ENCODE data around the gene C6orf47. TPM values are rescaled to one million over a fixed set of nuclear protein-coding genes. Genes with fewer than 3 reads are reported as not detected.

The C6orf47 gene
- total and polyA plus RNA-seq, 2 of the 8 experiments (the other 6 are each of a cell fraction or from before 2014, with no cell fraction given), result 4.7 to 14.6 TPM

GRCh38 chr6:31630177-31630934, 30.2 kb downstream of the C6orf47 start:
- Histone ChIP-seq H3K14ac (ENCODE audit: insufficient read length) (no peak overlapping the region), H2BK20ac (ENCODE audit: low read length) (no peak overlapping the region), H3K18ac (ENCODE audit: extremely low read depth, low read length) (no peak overlapping the region), H3K36me3 (ENCODE audit: control insufficient read depth in 2 of 4, insufficient read depth in 4 of 4, low read length in 3 of 4) (peaks cover 82 to 100% (median 97%) of the 10 kb centered on the region in 4 experiments), H4K5ac (ENCODE audit: insufficient read length, low read depth, low read length) (no peak overlapping the region), H3K9me3 (ENCODE audit: insufficient read depth in 2 of 2, low read depth in 1 of 2, low read length in 1 of 2) (no peaks in the 10 kb centered on the region), H3K4ac (replicated peaks; ENCODE audit: insufficient read length, low read depth, low read length) (no peak overlapping the region), H3K27ac (ENCODE audit: low read depth, low read length) (no peak overlapping the region), H3K23ac (ENCODE audit: insufficient read length) (no peak overlapping the region), H3K4me2 (ENCODE audit: insufficient read depth in 1 of 2, low read depth in 2 of 2, low read length in 2 of 2) (no peak overlapping the region), H4K20me1 (replicated peaks in 1 of 2; ENCODE audit: control insufficient read depth in 1 of 2, insufficient read depth in 2 of 2, low read length in 2 of 2) (peaks cover 15 to 25% of the 10 kb centered on the region in 2 experiments), H3K4me1 (replicated peaks in 1 of 4; ENCODE audit: control insufficient read depth in 3 of 4, insufficient read depth in 4 of 4, low read length in 3 of 4) (no peaks in the 10 kb centered on the region), H2BK12ac (ENCODE audit: low read depth, low read length) (no peak overlapping the region), H2AFZ (ENCODE audit: low read length) (no peak overlapping the region), H3K79me1 (ENCODE audit: low read depth, low read length) (peaks cover 13% of the 10 kb centered on the region; the same call in 1 of the 2 replicates), H3K27me3 (replicated peaks in 1 of 4; ENCODE audit: control insufficient read depth in 3 of 4, extremely low read depth in 1 of 4, insufficient read depth in 3 of 4, low read length in 3 of 4) (no peaks in the 10 kb centered on the region), H2BK5ac (ENCODE audit: low read depth, low read length) (no peak overlapping the region), H2AK5ac (ENCODE audit: low read depth, low read length) (no peak overlapping the region), H3K79me2 (ENCODE audit: control insufficient read depth in 1 of 2, insufficient read depth in 2 of 2, low read length in 2 of 2) (peaks cover 0 to 6% of the 10 kb centered on the region in 2 experiments; a peak in 2 of 4 replicates), H4K8ac (ENCODE audit: extremely low read depth, insufficient read depth, low read length) (no peak overlapping the region), H3K56ac (replicated peaks; ENCODE audit: insufficient read length, low read depth, low read length) (no peak overlapping the region), H3K9ac (replicated peaks in 1 of 4; ENCODE audit: extremely low read depth in 1 of 4, low read depth in 3 of 4, low read length in 3 of 4) (no peak overlapping the region; a peak in 1 of 7 replicates), H4K91ac (replicated peaks; ENCODE audit: insufficient read length, low read length) (no peak overlapping the region), H3K4me3 (ENCODE audit: extremely low read depth in 1 of 4, insufficient read depth in 2 of 4, low read depth in 3 of 4, low read length in 4 of 4) (no peak overlapping the region), H2BK120ac (replicated peaks; ENCODE audit: low read depth, low read length) (no peak overlapping the region), H2BK15ac (ENCODE audit: low read length) (no peak overlapping the region), H3K23me2 (ENCODE audit: low read depth, low read length) (no peaks in the 10 kb centered on the region)
- ChIA-PET POLR2A (ENCODE audit: partially characterized antibody) (interaction anchor here (0.9 to 34.9 kb wide), 9 partner anchors 5 to 176 kb away, joined by 3 to 883 read pairs (median 8); partner anchors contain the start of genes APOM, BAG6, C6orf47 and CSNK2B), CTCF (ENCODE audit: partially characterized antibody) (interaction anchor here (0.8 to 3.2 kb wide), 4 partner anchors 7 to 133 kb away, joined by 3 to 10 read pairs (median 4); partner anchors contain the start of gene BAG6)
- no peak for DNase-seq (ENCODE audit: low read depth in 1 of 2, low spot score in 2 of 2)
- peak in 1 of 2 experiments; percentile 34; a peak in 1 of 3 replicates for TF ChIP-seq POLR2A (IDR thresholded peaks at IDR 0.05; ENCODE audit: control extremely low read depth in 1 of 2, low read depth in 2 of 2, low read length in 2 of 2)
- no peak for TF ChIP-seq USF2 (IDR thresholded peaks at IDR 0.05; ENCODE audit: low read length)
- no peak for TF ChIP-seq BCL11A (IDR thresholded peaks at IDR 0.05; ENCODE audit: low read depth in 2 of 2, low read length in 2 of 2)
- peak; percentile 59; the same call in 1 of the 2 replicates for TF ChIP-seq POLR2AphosphoS5 (IDR thresholded peaks at IDR 0.05; ENCODE audit: low read depth, low read length)
- no peak for FAIRE-seq
- 95% methylated on average over 25 of the region's 25 CpGs; no CpG with 5 or more reads in 1 of the 2 experiments for WGBS, 2 experiments (ENCODE audit: extremely low coverage in 1 of 2, insufficient coverage in 1 of 2, insufficient read length in 1 of 2, insufficient replicate concordance in 2 of 2, low coverage in 1 of 2, low lambda C conversion rate in 2 of 2, missing lambda C conversion rate in 1 of 2)
